Keratinocyte (primary cell): ENCODE data around the gene FAM174B. TPM values are rescaled to one million over a fixed set of nuclear protein-coding genes. Genes with fewer than 3 reads are reported as not detected.

Source experiments
- DNase-seq: peaks from one replicate; pipeline ENCODE4 v3.0.0-alpha.2; 2011; ENCODE audit warnings: low read depth, missing footprints, low spot score
- FAIRE-seq: peaks from 2 replicates; lab custom pipeline; 2011; peaks lifted over from hg19 to GRCh38; lab: Jason Lieb, UNC
- H2AFZ ChIP-seq: 2 replicates; pipeline ENCODE4 v1.6.0; 2012; ENCODE audit warnings: low read length, control low read depth, inconsistent platforms; ENCODE audit not compliant: control insufficient read depth
- H3K27ac ChIP-seq: 2 replicates; pipeline ENCODE4 v1.5.1; 2011; ENCODE audit warnings: low read length; ENCODE audit not compliant: control insufficient read depth, insufficient read depth
- H3K27me3 ChIP-seq: 3 replicates; pipeline ENCODE4 v1.6.0; 2011; ENCODE audit warnings: low read length; ENCODE audit not compliant: control insufficient read depth, insufficient read depth; ENCODE audit errors: extremely low read depth
- H3K36me3 ChIP-seq, 2 experiments: 2 replicates in 1 of 2; 3 replicates in 1 of 2; pipeline ENCODE4 v1.5.1; 2011; ENCODE audit warnings: low read length in 2 of 2, mild to moderate bottlenecking in 1 of 2; ENCODE audit not compliant: control insufficient read depth in 2 of 2, insufficient read depth in 2 of 2; ENCODE audit errors: extremely low read depth in 1 of 2
- H3K4me1 ChIP-seq: 3 replicates; pipeline ENCODE4 v1.5.1; 2011; ENCODE audit warnings: low read length; ENCODE audit not compliant: control insufficient read depth, insufficient read depth; ENCODE audit errors: extremely low read depth
- H3K4me2 ChIP-seq: 3 replicates; pipeline ENCODE4 v1.6.0; 2011; ENCODE audit warnings: low read depth, low read length; ENCODE audit not compliant: control insufficient read depth, insufficient read depth; ENCODE audit errors: extremely low read depth
- H3K4me3 ChIP-seq, 3 experiments: fragments of 200-600 bp in 1 of 3; sonication (generic) in 1 of 3; 2 replicates in 2 of 3; 3 replicates in 1 of 3; pipeline ENCODE4 v1.5.1; 2011 to 2016; ENCODE audit warnings: low read length in 3 of 3, mild to moderate bottlenecking in 3 of 3, control low read depth in 2 of 3, inconsistent platforms in 1 of 3, low read depth in 1 of 3, mixed read lengths in 1 of 3, mixed run types in 1 of 3, moderate library complexity in 1 of 3; ENCODE audit not compliant: control insufficient read depth in 2 of 3, insufficient read depth in 2 of 3; ENCODE audit errors: extremely low read depth in 1 of 3
- H3K79me2 ChIP-seq: 2 replicates; pipeline ENCODE4 v1.6.0; 2012; ENCODE audit warnings: low read length; ENCODE audit not compliant: control insufficient read depth, insufficient read depth
- H3K9ac ChIP-seq: 3 replicates; pipeline ENCODE4 v1.6.0; 2011; ENCODE audit warnings: low read length; ENCODE audit not compliant: control insufficient read depth, insufficient read depth; ENCODE audit errors: extremely low read depth
- H3K9me1 ChIP-seq: 3 replicates; pipeline ENCODE4 v1.6.0; 2011; ENCODE audit warnings: low read length; ENCODE audit not compliant: control insufficient read depth, insufficient read depth; ENCODE audit errors: extremely low read depth
- H3K9me3 ChIP-seq: 2 replicates; pipeline ENCODE4 v1.5.1; 2012; ENCODE audit warnings: low read depth, low read length; ENCODE audit not compliant: control insufficient read depth
- H4K20me1 ChIP-seq: 3 replicates; pipeline ENCODE4 v1.6.0; 2011; ENCODE audit warnings: low read length; ENCODE audit not compliant: control insufficient read depth, insufficient read depth; ENCODE audit errors: extremely low read depth
- CTCF ChIP-seq, 3 experiments: IDR thresholded peaks in 1 of 3; conservative IDR thresholded peaks in 1 of 3; optimal IDR thresholded peaks in 1 of 3; 2 replicates in 2 of 3; 3 replicates in 1 of 3; pipeline versions ENCODE3 to v1.5.1; 2011; ENCODE audit warnings: low read length in 3 of 3, mild to moderate bottlenecking in 3 of 3, moderate library complexity in 2 of 3, control low read depth in 1 of 3, inconsistent platforms in 1 of 3; ENCODE audit not compliant: insufficient read depth in 2 of 3; ENCODE audit errors: extremely low read depth in 1 of 3
- EZH2 ChIP-seq: IDR thresholded peaks from one replicate; pipeline ENCODE4 v1.6.1; 2012; ENCODE audit warnings: inconsistent platforms, mild to moderate bottlenecking, low read length, moderate library complexity
- dilution Hi-C: fragments of 300-500 bp; cut with MboI; formaldehyde crosslinking; loops from one replicate; pipeline ENCODE4 v1.7.0; 2020; ENCODE audit warnings: low sequenced_read_pairs; ENCODE audit not compliant: extremely low pct_ligation_motif_present
- polyA plus RNA-seq, 5 experiments: library from polyadenylated mRNA; depleted of rRNA in 3 of 5; stranded (reverse) in 3 of 5; stranded (forward) in 1 of 5; unstranded in 1 of 5; fragments of >200 nt; gene quantifications; 1 replicate in 1 of 5; 2 replicates in 3 of 5; 3 replicates in 1 of 5; pipeline versions ENCODE4 v1.2.1 to v1.2.3, GENCODE V29; 2011 to 2012; ENCODE audit warnings: missing spikeins in 2 of 5, low read depth in 1 of 5, low replicate concordance in 1 of 5

Gene FAM174B
- polyA plus RNA-seq, 1 donor (not counting 4 experiments of a cell fraction or from before 2014, with no cell fraction given): 0.73 TPM

GRCh38 chr15:92600856-92601255, 54.7 kb downstream of the FAM174B start:
- no peaks in the 10 kb centered on the region for H3K79me2 ChIP-seq
- H4K20me1 ChIP-seq: no peaks in the 10 kb centered on the region
- TF ChIP-seq CTCF (optimal IDR thresholded peaks at IDR 0.05 in 1 of 3, IDR thresholded peaks at IDR 0.05 in 1 of 3, conservative IDR thresholded peaks at IDR 0.05 in 1 of 3; ENCODE audit: extremely low read depth in 1 of 3, insufficient read depth in 2 of 3, low read length in 3 of 3): no peak
- TF ChIP-seq EZH2: no peak
- no peak overlapping the region for H3K9ac ChIP-seq
- H3K4me3 ChIP-seq: no peak overlapping the region
- no peaks in the 10 kb centered on the region for H3K9me3 ChIP-seq
- FAIRE-seq (no peak), DNase-seq (no peak)
- no peak overlapping the region for H2AFZ ChIP-seq
- no peak overlapping the region for H3K27ac ChIP-seq
- dilution Hi-C loops: no loop called here
- no peaks in the 10 kb centered on the region for H3K9me1 ChIP-seq
- H3K4me1 ChIP-seq: no peaks in the 10 kb centered on the region
- H3K36me3 ChIP-seq: no peaks in the 10 kb centered on the region
- no peak overlapping the region for H3K4me2 ChIP-seq
- peaks cover 14% of the 10 kb centered on the region for H3K27me3 ChIP-seq

- no peaks in the 10 kb centered on the region for H3K9me1 ChIP-seq
- no peaks in the 10 kb centered on the region for H4K20me1 ChIP-seq
- no peak for TF ChIP-seq CTCF (optimal IDR thresholded peaks at IDR 0.05 in 1 of 3, IDR thresholded peaks at IDR 0.05 in 1 of 3, conservative IDR thresholded peaks at IDR 0.05 in 1 of 3; ENCODE audit: extremely low read depth in 1 of 3, insufficient read depth in 2 of 3, low read length in 3 of 3)
- FAIRE-seq (no peak), DNase-seq (no peak)
- no peaks in the 10 kb centered on the region for H3K36me3 ChIP-seq
- no peak overlapping the region for H3K4me2 ChIP-seq
- H3K4me1 ChIP-seq: no peaks in the 10 kb centered on the region
- H3K79me2 ChIP-seq: no peaks in the 10 kb centered on the region
- no peak overlapping the region for H3K9ac ChIP-seq
- no peak overlapping the region for H2AFZ ChIP-seq
- H3K27ac ChIP-seq: no peak overlapping the region
- dilution Hi-C loops: no loop called here
- H3K27me3 ChIP-seq: peaks cover 19% of the 10 kb centered on the region
- H3K4me3 ChIP-seq: no peak overlapping the region
- no peaks in the 10 kb centered on the region for H3K9me3 ChIP-seq
These were observed 56.1 kb downstream of the FAM174B start for GRCh38 chr15:92599394-92599970.
